Testis (tissue), 3 donors: ENCODE data around the gene EOGT. TPM values are rescaled to one million over a fixed set of nuclear protein-coding genes. Genes with fewer than 3 reads are reported as not detected.

Experiments
- DNase-seq: peaks from one replicate; pipeline ENCODE4 v3.0.0-alpha.2; 2019
- H3K27ac ChIP-seq, 2 donors: fragments of 200-600 bp; sonication (generic); one replicate each; pipeline ENCODE4 v1.5.1; 2019
- H3K27me3 ChIP-seq: fragments of 200-600 bp; sonication (generic); one replicate; pipeline ENCODE4 v1.5.1; 2019
- H3K36me3 ChIP-seq: fragments of 200-600 bp; sonication (generic); one replicate; pipeline ENCODE4 v1.5.1; 2017; ENCODE audit warnings: low read depth; ENCODE audit errors: missing control alignments
- H3K4me1 ChIP-seq: fragments of 200-600 bp; sonication (generic); one replicate; pipeline ENCODE4 v1.5.1; 2019
- H3K4me3 ChIP-seq, 2 donors: fragments of 200-600 bp; sonication (generic); one replicate each; pipeline ENCODE4 v1.5.1; 2017 to 2019
- H3K9me3 ChIP-seq: fragments of 200-600 bp; sonication (generic); one replicate; pipeline ENCODE4 v1.5.1; 2017
- CTCF ChIP-seq, 3 experiments: fragments of 450-650 bp in 2 of 3; fragments of 200-600 bp in 1 of 3; sonication (generic) in 1 of 3; IDR thresholded peaks; one replicate each; pipeline ENCODE4 v1.5.1; 2016 to 2019; ENCODE audit warnings: antibody characterized with exemption in 3 of 3, mild to moderate bottlenecking in 2 of 3, moderate library complexity in 1 of 3
- POLR2A ChIP-seq: fragments of 450-650 bp; IDR thresholded peaks from one replicate; pipeline ENCODE4 v1.6.1; 2017; ENCODE audit warnings: antibody characterized with exemption, mild to moderate bottlenecking, moderate library complexity
- WGBS, 2 donors: methylation state at CpG; one replicate each; pipeline ENCODE4 v1.1.5; 2018; 5-methylcytosine and 5-hydroxymethylcytosine counted together
- intact Hi-C: fragments of 100-400 bp; cut with DNase I; formaldehyde crosslinking; loops from one replicate; pipeline ENCODE4 v1.15.1; 2023; ENCODE audit warnings: low total_unique reads
- polyA plus RNA-seq: library from polyadenylated mRNA; stranded (reverse); fragments of 350-450 nt; fragmentation: Illumina TruSeq; extraction: RNeasy Lipid Tissue Mini Kit (QIAGEN cat#74804); gene quantifications from one replicate; pipeline ENCODE4 v1.2.3, GENCODE V29; 2014; ENCODE audit warnings: low read depth, low replicate concordance; ENCODE audit not compliant: insufficient read depth
- total RNA-seq, 2 donors: library from RNA; depleted of rRNA; stranded (reverse); fragments of >200 nt; gene quantifications; one replicate each; pipeline ENCODE4 v1.2.3, GENCODE V29; 2016

The EOGT gene
- total and polyA plus RNA-seq, 3 donors from 2014 or later: 15.0 to 22.7 (median 16.6) TPM

GRCh38 chr3:69052472-69052898 is 39.0 kb upstream of the EOGT start:
- H3K4me3 ChIP-seq: peak overlapping the region; percentile 82 to 87
- 4 to 6% methylated on average over 9 of the region's 9 CpGs for WGBS, 2 donors
- H3K27ac ChIP-seq: peak overlapping the region; percentile 87 to 95
- TF ChIP-seq CTCF (IDR thresholded peaks at IDR 0.05) (no peak), POLR2A (no peak)
- no peaks in the 10 kb centered on the region for H3K36me3 ChIP-seq
- intact Hi-C loops: no loop called here
- no peak for DNase-seq
- H3K4me1 ChIP-seq: no peaks in the 10 kb centered on the region
- no peaks in the 10 kb centered on the region for H3K9me3 ChIP-seq
- no peaks in the 10 kb centered on the region for H3K27me3 ChIP-seq

GRCh38 chr3:69051756-69052471 is 38.4 kb upstream of the EOGT start, which contains the start of gene TMF1:
TSS of gene TMF1 (minus strand) at chr3:69052333. CDS start at chr3:69052086, 247 bp downstream.
- DNase-seq: peak; percentile 99
- Histone ChIP-seq H3K4me1 (no peaks in the 10 kb centered on the region), H3K27me3 (no peaks in the 10 kb centered on the region), H3K4me3 (peak within 1 kb of the TSS; percentile 82 to 87), H3K9me3 (no peaks in the 10 kb centered on the region), H3K36me3 (no peaks in the 10 kb centered on the region), H3K27ac (peak within 1 kb of the TSS; percentile 87 to 95)
- TF ChIP-seq POLR2A: peak; percentile 61
- no peak for TF ChIP-seq CTCF (IDR thresholded peaks at IDR 0.05)
- 0% methylated on average over 42 to 45 of the region's 45 CpGs for WGBS, 2 donors
- intact Hi-C loops: no loop called here

DNA sequence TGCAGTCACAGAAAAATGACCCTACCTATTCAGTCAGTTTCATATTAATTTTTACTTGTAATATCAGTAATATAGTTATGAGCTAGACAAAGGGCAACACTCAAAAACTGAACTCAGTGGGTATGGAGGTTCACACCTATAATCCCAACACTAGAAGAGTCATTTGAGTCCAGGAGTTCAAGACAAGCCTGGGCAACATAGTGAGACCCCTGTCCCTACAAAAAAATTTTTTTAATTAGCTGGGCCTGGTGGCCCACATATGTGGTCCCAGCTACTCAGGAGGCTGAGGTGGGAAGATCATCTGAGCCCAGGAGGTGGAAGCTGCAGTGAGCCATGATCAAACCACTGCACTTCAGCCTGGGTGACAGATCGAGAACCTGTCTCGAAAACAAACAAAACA is 35.5 kb upstream of the EOGT start:
- H3K27ac ChIP-seq: no peak overlapping the region
- H3K4me3 ChIP-seq: no peak overlapping the region
- intact Hi-C loops: no loop called here
- WGBS, 2 donors: 95 to 96% methylated on average over 2 of the region's 2 CpGs
- no peak for DNase-seq
- no peaks in the 10 kb centered on the region for H3K36me3 ChIP-seq
- no peaks in the 10 kb centered on the region for H3K4me1 ChIP-seq
- TF ChIP-seq CTCF (IDR thresholded peaks at IDR 0.05) (no peak), POLR2A (no peak)
- no peaks in the 10 kb centered on the region for H3K9me3 ChIP-seq
- H3K27me3 ChIP-seq: no peaks in the 10 kb centered on the region

DNA sequence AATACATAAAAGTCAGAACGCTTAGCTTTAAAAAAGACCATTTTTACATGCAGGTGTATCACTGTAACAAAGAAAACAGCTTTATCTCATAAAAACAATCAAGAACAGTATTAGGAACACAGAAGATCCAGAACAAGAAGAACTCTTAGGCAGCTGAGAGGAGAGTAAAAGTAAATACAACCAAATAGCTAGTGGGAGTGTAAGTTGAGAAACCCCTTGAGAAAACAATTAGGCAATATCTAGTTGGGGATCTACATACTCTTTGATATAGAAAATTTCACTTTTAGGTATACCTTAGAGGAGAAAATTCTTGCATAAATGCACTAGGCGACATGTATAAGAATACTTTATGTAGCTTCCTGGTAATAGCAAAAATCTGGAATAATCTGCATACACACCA is 31.1 kb upstream of the EOGT start:
- H3K36me3 ChIP-seq: no peaks in the 10 kb centered on the region

More for the DNA sequence above, 31.1 kb upstream of the EOGT start:
- 84 to 87% methylated on average over 2 of the region's 2 CpGs for WGBS, 2 donors
- Histone ChIP-seq H3K9me3 (no peaks in the 10 kb centered on the region), H3K4me1 (no peaks in the 10 kb centered on the region), H3K4me3 (no peak overlapping the region), H3K27me3 (no peaks in the 10 kb centered on the region), H3K27ac (no peak overlapping the region)
- TF ChIP-seq CTCF (IDR thresholded peaks at IDR 0.05) (no peak), POLR2A (no peak)
- intact Hi-C loops: no loop called here
- no peak for DNase-seq
